Dendritic cell treated with granulocyte-macrophage colony-stimulating factor and Interleukin-4, amounts not matched to agents 40 ng/mL and 50 ng/mL, for 4 days (primary cell): Measurements from ENCODE around the gene SMIM8.
"Not testable (repeated sequence)": the region's sequence is repeated elsewhere in the genome, so short reads cannot be mapped to it uniquely, and the experiment has no call there.

Experiments
- H3K27ac Mint-ChIP-seq: one replicate; pipeline ENCODE4 v1.8.0; 2022; ENCODE audit warnings: mild to moderate bottlenecking, mixed read lengths
- H3K27me3 Mint-ChIP-seq: one replicate; pipeline ENCODE4 v1.8.0; 2022; ENCODE audit warnings: mild to moderate bottlenecking, mixed read lengths
- H3K36me3 Mint-ChIP-seq: one replicate; pipeline ENCODE4 v1.8.0; 2022; ENCODE audit warnings: low read depth, mixed read lengths
- H3K4me1 Mint-ChIP-seq: one replicate; pipeline ENCODE4 v1.8.0; 2022; ENCODE audit warnings: low read depth, mixed read lengths
- H3K4me3 Mint-ChIP-seq: one replicate; pipeline ENCODE4 v1.8.0; 2022; ENCODE audit warnings: mild to moderate bottlenecking, moderate library complexity, mixed read lengths
- H3K9me3 Mint-ChIP-seq: one replicate; pipeline ENCODE4 v1.8.0; 2022; ENCODE audit warnings: mixed read lengths
- intact Hi-C: fragments of 100-400 bp; cut with micrococcal nuclease; formaldehyde crosslinking; loops from one replicate; pipeline ENCODE4 v1.15.0; 2022

Gene SMIM8, protein sequence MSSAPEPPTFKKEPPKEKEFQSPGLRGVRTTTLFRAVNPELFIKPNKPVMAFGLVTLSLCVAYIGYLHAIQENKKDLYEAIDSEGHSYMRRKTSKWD

DNA sequence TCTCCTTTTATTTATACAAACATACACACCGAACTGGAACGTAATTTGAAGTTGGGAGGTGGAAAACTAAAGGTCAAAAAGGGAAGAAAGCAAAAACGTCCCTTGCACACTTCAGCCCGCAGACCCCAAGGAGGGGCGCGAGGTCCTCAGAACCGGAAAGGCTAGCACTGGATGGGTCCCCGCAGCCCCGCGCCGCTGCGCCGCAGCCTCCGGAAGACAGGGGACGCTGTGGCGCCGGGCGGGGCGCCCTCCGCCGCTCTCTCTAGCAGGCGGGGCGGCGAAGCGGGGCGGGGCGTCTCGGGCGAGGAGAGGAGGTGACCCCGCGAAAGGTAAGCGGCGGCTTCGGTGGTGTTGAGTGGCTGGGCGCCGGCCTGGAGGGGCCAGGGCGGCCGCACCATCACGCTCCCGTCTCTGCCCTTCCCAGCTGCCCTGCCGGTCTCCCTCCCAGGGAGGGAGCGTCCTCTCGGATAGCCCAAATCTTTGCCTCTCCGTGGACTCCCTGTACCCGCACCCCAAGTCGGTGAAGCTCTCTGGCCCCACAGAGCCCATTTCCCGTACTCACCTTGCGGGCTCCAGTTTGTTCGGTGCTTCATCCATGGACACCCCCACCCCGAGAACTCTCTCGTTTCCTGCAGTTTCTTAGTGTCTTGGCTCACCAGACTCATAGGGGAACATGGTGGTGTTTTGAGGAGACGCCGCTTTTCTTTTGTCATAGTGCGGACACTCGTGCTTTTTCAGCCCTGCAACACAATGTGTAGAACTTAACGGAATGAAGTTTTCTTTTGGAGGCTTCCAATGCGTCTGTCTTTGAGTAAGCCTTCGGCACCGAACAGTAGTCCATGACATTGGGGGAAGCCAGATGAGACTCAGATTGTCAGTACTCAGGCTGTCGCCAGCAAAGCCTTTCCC, at the start of gene SMIM8:
Gene SMIM8 (plus strand): TSS at position 285 of the 909 bp plus-strand sequence. CDS start 14,444 bp downstream, outside the sequence.
- Mint-ChIP-seq H3K36me3 (peaks cover 14% of the 10 kb centered on the region), H3K9me3 (peaks cover 15% of the 10 kb centered on the region), H3K27me3 (peaks cover 3% of the 10 kb centered on the region), H3K4me3 (peak within 1 kb of the TSS; percentile 99), H3K4me1 (peaks cover 13% of the 10 kb centered on the region), H3K27ac (peak within 1 kb of the TSS; percentile 90)
- intact Hi-C loops = loop anchor here (2.0 kb wide), 1 partner anchor 150 kb away; the partner anchor contains the start of gene SLC35A1

DNA sequence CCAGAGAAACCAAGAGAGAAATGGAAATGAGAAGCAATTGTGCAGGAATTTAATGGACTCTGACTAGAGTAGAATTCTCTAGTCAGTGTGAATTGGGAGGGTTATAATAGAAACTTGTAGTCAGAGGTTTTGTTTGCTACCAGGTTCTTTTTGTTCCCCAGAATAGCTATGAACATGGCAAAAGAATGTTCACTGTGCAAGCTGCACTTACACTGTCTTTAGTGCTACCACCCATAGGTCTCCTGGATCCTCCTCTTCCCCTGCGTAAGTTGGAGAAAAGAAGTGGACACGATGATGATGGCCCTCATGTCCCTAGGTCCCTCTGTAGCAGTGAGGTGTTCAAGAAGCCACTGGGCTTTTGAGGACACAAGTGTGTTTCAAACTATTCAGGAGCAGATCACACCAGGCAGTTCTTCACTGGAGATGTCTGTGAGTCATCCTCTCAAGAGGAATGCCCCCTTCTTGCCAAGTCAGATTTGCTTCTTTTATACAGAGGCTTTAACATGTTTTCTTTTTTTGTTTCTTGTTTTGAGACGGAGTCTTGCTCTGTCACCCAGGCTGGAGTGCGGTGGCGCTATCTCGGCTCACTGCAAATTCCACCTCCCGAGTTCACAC, 47.6 kb upstream of the SMIM8 start:
- H3K27ac Mint-ChIP-seq = no peak overlapping the region
- intact Hi-C loops = no loop called here
- no peaks in the 10 kb centered on the region for H3K36me3 Mint-ChIP-seq
- no peaks in the 10 kb centered on the region for H3K9me3 Mint-ChIP-seq
- no peaks in the 10 kb centered on the region for H3K4me1 Mint-ChIP-seq
- no peaks in the 10 kb centered on the region for H3K27me3 Mint-ChIP-seq
- H3K4me3 Mint-ChIP-seq = no peak overlapping the region

DNA sequence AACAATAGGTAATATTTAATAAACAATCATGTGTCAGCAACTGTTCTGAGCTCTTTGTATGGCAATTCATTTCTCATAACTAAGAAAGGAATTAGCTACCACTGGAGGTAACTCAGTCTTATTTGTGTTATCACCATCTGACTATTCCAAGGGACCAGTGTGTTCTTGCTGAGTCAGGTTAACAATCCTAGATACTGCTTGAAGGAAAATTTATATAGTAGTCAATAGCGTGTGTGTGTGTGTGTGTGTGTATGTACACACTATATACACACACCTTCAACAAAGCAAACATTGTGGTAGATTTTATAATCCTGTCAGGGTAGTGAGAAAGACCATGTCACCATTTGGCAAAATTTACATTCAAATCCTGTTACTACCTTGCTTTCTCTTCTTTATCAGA, 45.8 kb upstream of the SMIM8 start:
- Mint-ChIP-seq H3K27me3 (no peaks in the 10 kb centered on the region), H3K4me1 (no peaks in the 10 kb centered on the region), H3K36me3 (no peaks in the 10 kb centered on the region), H3K9me3 (no peaks in the 10 kb centered on the region), H3K4me3 (no peak overlapping the region), H3K27ac (no peak overlapping the region)
- intact Hi-C loops = no loop called here

DNA sequence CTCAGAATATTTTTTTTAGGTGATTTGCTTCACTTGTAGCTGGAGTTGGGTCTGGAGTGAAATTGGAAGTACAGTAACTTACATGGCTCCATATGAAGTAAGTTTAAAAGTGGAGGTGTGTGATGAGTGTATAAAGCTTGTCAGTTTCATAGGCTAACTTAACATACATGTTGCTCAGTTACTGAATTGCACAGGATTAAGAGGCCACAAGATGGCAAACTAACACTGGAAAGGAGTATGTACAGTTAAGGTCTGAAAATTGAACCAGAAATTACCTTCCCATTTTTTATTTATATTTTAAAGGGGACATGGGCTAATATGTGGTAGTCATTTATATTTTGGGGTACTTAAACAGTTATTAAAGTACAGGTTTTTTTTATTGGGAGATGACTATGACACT, 45.3 kb upstream of the SMIM8 start:
- no peaks in the 10 kb centered on the region for H3K27me3 Mint-ChIP-seq
- no peaks in the 10 kb centered on the region for H3K36me3 Mint-ChIP-seq
- no peak overlapping the region for H3K4me3 Mint-ChIP-seq
- no peak overlapping the region for H3K27ac Mint-ChIP-seq
- H3K9me3 Mint-ChIP-seq = no peaks in the 10 kb centered on the region
- no peaks in the 10 kb centered on the region for H3K4me1 Mint-ChIP-seq
- intact Hi-C loops = no loop called here

DNA sequence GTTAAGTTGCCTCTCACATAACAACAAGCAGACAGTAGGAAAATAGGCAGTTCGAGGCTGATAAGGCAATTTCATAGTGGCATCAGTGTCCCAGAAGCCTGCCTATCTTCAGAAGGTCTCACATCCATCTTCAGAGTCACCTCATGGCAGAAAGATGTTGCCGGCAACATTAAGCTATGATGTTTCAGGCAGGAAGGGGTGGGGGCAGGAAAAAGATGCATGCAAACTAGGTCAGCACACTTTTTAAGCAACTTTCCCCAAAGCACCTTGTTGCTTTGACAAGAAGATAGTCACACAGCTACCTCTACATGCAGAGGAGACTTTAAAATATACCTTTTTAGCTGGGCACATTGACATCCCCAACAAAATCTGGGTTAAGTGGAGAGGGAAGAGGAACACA, 43.2 kb upstream of the SMIM8 start:
- Mint-ChIP-seq H3K27me3 (no peaks in the 10 kb centered on the region), H3K4me1 (no peaks in the 10 kb centered on the region), H3K36me3 (no peaks in the 10 kb centered on the region), H3K9me3 (no peaks in the 10 kb centered on the region), H3K4me3 (no peak overlapping the region), H3K27ac (no peak overlapping the region)
- intact Hi-C loops = no loop called here

DNA sequence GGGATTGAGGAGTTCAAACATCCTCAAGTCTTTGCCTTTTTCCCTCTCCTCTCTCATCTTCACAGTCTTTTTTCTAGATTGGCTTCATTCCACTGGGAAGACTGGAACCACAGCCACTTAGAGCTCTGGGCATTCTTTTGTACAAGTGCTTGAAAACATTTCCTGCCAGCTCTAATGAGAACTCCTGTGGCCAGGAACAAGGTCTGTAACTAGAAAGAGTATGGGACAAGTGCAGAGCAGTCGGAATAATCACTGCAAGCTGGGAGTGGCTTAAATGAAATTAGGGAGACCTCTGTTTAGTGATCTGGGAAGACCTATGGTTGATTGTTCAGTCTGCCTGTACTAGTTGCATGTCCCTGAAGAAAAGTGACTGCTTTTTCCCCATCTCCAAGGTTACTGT, 41.0 kb upstream of the SMIM8 start:
- H3K27me3 Mint-ChIP-seq = no peaks in the 10 kb centered on the region
- no peaks in the 10 kb centered on the region for H3K9me3 Mint-ChIP-seq
- no peak overlapping the region for H3K4me3 Mint-ChIP-seq
- H3K27ac Mint-ChIP-seq = no peak overlapping the region
- H3K4me1 Mint-ChIP-seq = no peaks in the 10 kb centered on the region
- intact Hi-C loops = no loop called here
- H3K36me3 Mint-ChIP-seq = no peaks in the 10 kb centered on the region

DNA sequence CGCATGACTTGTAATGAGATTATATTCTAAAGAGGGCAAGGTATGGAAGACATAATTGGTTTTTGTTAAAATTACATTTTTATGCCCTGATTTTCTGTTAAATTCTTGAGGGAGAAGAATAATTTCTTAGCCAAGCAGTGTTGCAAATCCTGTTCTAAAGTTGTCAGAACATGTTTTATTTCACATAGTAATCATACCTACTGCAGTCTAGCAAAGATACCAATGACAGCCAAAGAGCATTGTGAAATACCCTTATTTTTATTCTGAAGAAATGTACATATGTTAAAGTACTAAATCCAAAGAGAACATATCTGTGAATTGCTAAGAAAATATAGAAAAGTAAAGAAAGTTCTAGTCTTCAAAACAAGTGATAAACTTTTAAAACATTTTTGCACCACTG, 39.6 kb upstream of the SMIM8 start:
- Mint-ChIP-seq H3K27ac (no peak overlapping the region), H3K9me3 (no peaks in the 10 kb centered on the region), H3K4me3 (no peak overlapping the region), H3K4me1 (no peaks in the 10 kb centered on the region), H3K36me3 (no peaks in the 10 kb centered on the region), H3K27me3 (no peaks in the 10 kb centered on the region)
- intact Hi-C loops = no loop called here

DNA sequence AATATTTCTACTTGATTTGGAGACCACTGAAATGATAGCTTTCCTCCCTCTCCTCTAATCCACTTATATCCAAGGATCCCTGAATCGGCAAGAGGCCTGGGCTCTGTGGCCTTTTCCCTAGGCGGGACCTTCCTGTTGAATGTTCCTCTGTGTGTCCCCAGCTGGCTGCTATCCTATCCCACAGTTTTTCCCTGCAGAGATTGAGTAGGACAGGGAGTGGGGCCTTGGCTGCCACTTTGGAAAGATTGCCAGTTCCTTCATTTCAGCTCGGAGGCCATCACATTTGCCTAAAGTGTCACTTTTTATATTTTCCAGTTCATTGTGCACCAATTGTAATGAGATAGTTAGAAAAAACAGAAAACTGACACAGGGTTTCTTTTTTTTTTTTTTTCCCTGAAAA, 38.9 kb upstream of the SMIM8 start:
- no peaks in the 10 kb centered on the region for H3K36me3 Mint-ChIP-seq
- no peaks in the 10 kb centered on the region for H3K4me1 Mint-ChIP-seq
- H3K27ac Mint-ChIP-seq = no peak overlapping the region
- no peak overlapping the region for H3K4me3 Mint-ChIP-seq
- intact Hi-C loops = no loop called here
- no peaks in the 10 kb centered on the region for H3K9me3 Mint-ChIP-seq
- H3K27me3 Mint-ChIP-seq = no peaks in the 10 kb centered on the region

DNA sequence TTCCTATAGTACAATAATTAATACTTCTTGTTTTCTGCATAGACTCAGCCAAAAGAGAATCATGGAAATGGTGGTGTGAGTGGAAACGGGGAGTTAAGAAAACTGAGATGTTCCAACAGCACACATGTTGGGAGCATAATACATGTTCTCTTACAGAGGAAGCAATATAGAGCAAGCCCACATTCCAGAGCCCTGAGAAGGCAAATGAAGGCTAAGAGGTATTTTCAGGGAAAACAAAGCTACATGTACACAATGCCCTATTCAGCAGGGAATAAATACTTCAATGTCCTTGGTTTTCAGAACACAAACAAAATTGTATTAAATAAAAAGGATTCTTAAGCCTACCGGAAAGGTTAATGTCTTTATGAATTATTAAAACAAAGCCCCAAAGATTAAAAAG, 35.1 kb upstream of the SMIM8 start:
- H3K9me3 Mint-ChIP-seq = no peaks in the 10 kb centered on the region
- H3K4me3 Mint-ChIP-seq = no peak overlapping the region
- H3K27ac Mint-ChIP-seq = no peak overlapping the region
- no peaks in the 10 kb centered on the region for H3K27me3 Mint-ChIP-seq
- no peaks in the 10 kb centered on the region for H3K36me3 Mint-ChIP-seq
- no peaks in the 10 kb centered on the region for H3K4me1 Mint-ChIP-seq
- intact Hi-C loops = no loop called here

- Mint-ChIP-seq H3K27me3 (no peaks in the 10 kb centered on the region), H3K4me1 (no peaks in the 10 kb centered on the region), H3K9me3 (no peaks in the 10 kb centered on the region), H3K4me3 (no peak overlapping the region), H3K36me3 (no peaks in the 10 kb centered on the region), H3K27ac (no peak overlapping the region)
- intact Hi-C loops = no loop called here
These were observed 32.8 kb upstream of the SMIM8 start for GRCh38 chr6:87289571-87289970.

- H3K9me3 Mint-ChIP-seq = no peaks in the 10 kb centered on the region
- H3K27ac Mint-ChIP-seq = no peak overlapping the region
- no peaks in the 10 kb centered on the region for H3K36me3 Mint-ChIP-seq
- H3K27me3 Mint-ChIP-seq = no peaks in the 10 kb centered on the region
- intact Hi-C loops = no loop called here
- H3K4me3 Mint-ChIP-seq = no peak overlapping the region
- H3K4me1 Mint-ChIP-seq = no peaks in the 10 kb centered on the region
These were observed 30.5 kb upstream of the SMIM8 start for GRCh38 chr6:87291883-87292282.

- Mint-ChIP-seq H3K27me3 (peaks cover under 1% of the 10 kb centered on the region), H3K4me1 (no peaks in the 10 kb centered on the region), H3K4me3 (no peak overlapping the region), H3K27ac (no peak overlapping the region), H3K36me3 (no peaks in the 10 kb centered on the region), H3K9me3 (no peaks in the 10 kb centered on the region)
- intact Hi-C loops = no loop called here
These were observed 28.9 kb upstream of the SMIM8 start for GRCh38 chr6:87293526-87293925.

- H3K4me3 Mint-ChIP-seq = no peak overlapping the region
- intact Hi-C loops = no loop called here
- no peaks in the 10 kb centered on the region for H3K36me3 Mint-ChIP-seq
- no peaks in the 10 kb centered on the region for H3K4me1 Mint-ChIP-seq
- H3K9me3 Mint-ChIP-seq = no peaks in the 10 kb centered on the region
- no peak overlapping the region for H3K27ac Mint-ChIP-seq
- peaks cover 6% of the 10 kb centered on the region for H3K27me3 Mint-ChIP-seq
These were observed 25.3 kb upstream of the SMIM8 start for GRCh38 chr6:87297119-87297518.

- not testable (repeated sequence) for H3K27me3 Mint-ChIP-seq, H3K36me3 Mint-ChIP-seq
These were observed 21.1 kb upstream of the SMIM8 start for GRCh38 chr6:87301277-87301676.

More at GRCh38 chr6:87301277-87301676, 21.1 kb upstream of the SMIM8 start:
- H3K27ac Mint-ChIP-seq, H3K4me1 Mint-ChIP-seq, intact Hi-C loops, H3K9me3 Mint-ChIP-seq, H3K4me3 Mint-ChIP-seq: not testable (repeated sequence)
